ENCODE measurements around the gene PELO. TPM values are rescaled to one million over a fixed set of nuclear protein-coding genes. Genes with fewer than 3 reads are reported as not detected.

Gene PELO
- polyA plus RNA-seq, 4 donors: 27.9 to 34.6 (median 29.9) TPM

DNA sequence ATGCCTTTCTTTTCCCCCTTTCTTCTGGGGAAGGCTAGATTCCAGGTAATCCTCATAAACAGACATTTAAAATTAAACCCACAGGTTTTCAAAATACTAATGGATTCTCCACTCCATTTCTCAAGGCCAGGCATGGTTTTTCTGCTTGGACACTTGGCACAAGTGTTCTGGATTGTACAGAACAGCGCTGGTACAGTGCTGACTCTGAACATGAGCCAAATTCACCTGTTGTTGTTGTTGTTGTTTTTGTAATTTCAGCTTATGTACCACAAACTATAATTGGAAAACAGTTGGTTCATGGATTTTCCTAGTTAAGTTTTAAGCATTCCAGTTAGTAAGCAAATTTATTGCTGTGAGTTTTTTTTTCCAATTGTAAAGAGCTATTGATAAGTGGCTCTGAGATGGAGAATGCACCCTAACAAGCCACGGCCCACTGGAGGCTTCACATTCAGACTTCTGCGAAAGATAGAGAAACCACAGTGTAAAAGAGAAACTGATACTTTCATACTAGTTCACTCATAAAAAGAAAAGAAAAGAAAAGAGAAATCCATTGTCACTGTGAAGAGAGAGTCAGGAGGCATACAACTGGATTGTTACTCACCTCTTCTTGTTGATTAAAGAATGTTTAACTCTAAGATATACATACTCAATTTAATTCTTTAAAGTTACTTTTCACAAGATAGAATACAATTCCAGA is 16.2 kb upstream of the PELO start:
- no peak for DNase-seq (ENCODE audit: low read depth in 4 of 4, low spot score in 3 of 4)

DNA sequence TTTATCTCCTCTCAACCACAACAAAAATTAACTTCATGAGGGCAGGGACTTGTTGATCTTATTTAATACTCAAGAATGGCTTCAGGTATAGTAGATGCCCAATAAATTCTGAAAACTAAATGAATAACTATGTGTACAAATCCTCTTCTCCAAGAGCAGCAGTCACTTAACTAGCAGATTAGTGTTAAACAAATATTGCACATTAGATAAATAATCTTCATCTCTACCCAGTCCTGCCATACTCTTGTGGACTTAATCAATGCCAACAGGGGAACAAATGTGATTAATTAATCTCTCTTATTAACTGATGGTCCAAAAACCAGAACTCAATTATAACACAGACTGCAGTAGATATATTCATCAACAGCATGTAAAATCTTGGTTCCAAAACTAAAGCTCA is 15.0 kb upstream of the PELO start:
- no peak for DNase-seq (ENCODE audit: low read depth in 4 of 4, low spot score in 3 of 4)

- no peak for DNase-seq (ENCODE audit: low read depth in 4 of 4, low spot score in 3 of 4)
These were observed 14.4 kb upstream of the PELO start for GRCh38 chr5:52773342-52773741.

DNA sequence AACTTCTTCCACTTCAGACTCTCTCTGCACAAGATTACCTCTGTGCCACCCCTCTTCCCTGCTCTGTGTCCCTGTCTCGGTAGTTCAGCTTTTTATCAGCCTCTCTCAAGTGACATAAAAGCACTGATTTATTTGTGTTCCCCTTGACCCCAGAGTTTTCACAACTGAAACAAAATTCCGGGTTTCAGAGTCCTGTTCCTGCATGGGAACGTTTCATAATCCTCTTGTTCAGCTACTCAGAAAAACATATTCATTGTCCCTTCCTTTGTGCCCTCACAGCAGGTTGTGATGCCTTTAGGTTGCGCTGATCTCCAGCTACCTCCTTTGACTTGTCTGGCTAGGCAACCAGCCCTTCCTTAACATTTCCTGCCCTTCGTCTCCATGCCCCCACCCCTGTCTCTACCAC is 13.7 kb upstream of the PELO start:
- DNase-seq (ENCODE audit: low read depth in 4 of 4, low spot score in 3 of 4): no peak

GRCh38 chr5:52776116-52776515 is 11.6 kb upstream of the PELO start:
- no peak for DNase-seq (ENCODE audit: low read depth in 4 of 4, low spot score in 3 of 4)

DNA sequence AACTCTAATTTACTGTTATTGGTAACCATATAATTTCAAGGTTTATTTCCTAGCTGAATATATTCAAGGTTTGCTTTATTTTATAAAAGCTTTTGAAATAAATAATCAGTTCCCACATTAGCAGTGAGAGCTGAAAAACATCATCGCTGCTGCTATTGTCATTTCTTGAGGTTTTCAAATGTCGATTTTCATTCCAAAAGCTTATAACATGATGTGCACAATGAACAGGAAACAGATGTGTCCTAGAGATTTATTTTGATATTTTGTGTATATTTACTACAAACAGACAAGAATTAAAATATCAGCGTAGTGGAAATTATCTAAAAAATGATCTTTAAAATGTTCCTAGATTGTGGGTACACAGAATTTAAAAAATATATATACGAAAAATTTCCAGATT is 10.5 kb upstream of the PELO start:
- DNase-seq (ENCODE audit: low read depth in 4 of 4, low spot score in 3 of 4): no peak

DNA sequence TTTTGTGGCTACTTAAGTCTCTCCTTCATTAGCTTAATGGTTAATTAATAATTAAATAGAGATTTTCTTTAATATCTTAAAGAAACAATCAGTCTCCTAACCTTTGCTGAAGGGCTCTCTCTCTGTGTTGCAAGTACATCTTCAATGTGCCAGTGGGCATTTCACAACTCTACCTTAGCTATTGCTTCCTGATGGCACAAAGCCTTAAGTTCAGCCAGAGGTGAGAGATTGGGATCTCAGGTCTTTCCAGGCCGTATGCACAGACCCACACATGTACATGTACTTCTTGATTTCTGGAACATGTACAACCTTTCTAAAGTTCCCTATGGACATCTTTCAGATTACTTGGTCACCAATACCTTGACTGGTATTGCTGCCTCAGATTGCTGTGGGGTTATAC is 8.9 kb upstream of the PELO start:
- DNase-seq (ENCODE audit: low read depth in 4 of 4, low spot score in 3 of 4): no peak

DNA sequence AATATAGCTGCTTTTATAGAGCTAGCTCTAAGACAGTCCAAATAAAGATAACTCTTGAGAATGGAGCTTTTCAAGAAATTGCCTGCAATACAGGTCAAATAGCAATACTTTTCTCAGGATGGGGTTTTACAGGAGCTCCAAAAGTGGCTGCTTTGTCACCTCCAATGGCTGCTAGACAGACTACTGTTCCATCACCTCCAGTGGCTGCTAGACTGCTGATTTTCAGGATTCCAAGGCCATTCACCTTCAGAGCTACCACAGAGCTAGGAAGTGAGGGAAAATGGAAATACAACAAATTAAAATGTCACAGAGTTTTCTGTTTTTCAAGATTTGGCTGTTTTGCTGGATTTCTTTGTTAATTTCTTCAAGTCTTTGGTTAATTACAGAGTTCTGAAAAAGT is 8.5 kb upstream of the PELO start:
- DNase-seq (ENCODE audit: low read depth in 4 of 4, low spot score in 3 of 4): no peak

GRCh38 chr5:52783226-52783959 is 4.3 kb upstream of the PELO start:
- DNase-seq (ENCODE audit: low read depth in 4 of 4, low spot score in 3 of 4): no peak

DNA sequence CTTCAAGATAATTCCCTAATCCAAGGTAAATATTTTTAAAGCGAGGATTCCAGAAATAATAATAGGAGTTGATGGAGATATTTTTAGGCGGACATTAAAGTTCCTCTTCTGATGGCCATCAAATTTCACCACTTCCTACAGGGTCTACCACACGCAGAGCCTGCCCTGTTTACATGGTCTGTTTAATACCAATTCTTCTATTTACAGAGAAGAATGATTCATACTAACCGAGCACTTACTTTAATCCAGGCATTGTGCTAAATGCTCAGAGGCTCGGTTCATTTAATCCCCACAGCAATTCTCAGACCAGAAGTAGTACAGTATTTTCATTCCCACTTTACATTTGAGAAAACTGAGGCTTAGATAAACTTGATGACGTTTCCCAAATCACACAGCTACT is 3.0 kb upstream of the PELO start:
- no peak for DNase-seq (ENCODE audit: low read depth in 4 of 4, low spot score in 3 of 4)

- no peak for DNase-seq (ENCODE audit: low read depth in 4 of 4, low spot score in 3 of 4)
These were observed 1.3 kb upstream of the PELO start for GRCh38 chr5:52786391-52786790.

- no peak for DNase-seq (ENCODE audit: low read depth in 4 of 4, low spot score in 3 of 4)
These were observed 642 bp upstream of the PELO start for GRCh38 chr5:52786949-52787599.

DNA sequence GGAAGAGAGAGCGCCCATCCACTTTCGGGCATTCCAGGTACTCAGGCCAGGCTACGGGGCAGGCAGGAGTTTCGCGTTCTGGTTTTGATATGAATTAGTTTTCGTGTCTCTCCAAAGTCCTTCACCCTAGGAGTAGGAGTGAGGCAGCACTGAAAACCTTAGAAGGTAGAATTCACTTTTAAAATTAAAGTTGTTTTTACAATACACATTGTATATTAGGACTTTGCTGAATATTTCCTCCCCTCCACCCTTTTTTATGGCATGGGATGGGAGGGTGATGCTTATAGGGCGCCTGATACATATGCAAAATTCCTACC is 747 bp downstream of the PELO start:
- DNase-seq (ENCODE audit: low read depth in 4 of 4, low spot score in 3 of 4): no peak

DNA sequence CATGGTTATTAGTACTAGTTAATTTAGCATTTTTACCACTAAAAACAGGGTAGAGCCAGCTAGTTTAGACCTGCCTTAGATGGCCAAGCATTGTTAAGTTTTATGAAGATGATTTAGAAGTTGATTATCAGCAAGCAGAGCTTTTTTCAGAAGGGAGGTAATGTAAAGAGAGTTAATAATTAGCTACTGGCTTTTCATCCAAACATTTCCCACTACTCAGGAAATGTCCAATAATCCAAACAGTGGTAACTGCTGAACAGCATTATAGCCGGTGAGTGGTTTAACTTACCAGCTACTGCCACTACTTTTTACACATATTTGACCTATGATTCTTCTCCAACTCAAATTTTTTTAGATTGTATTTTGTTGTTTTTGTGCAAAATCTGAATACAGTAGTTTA is 1.7 kb downstream of the PELO start:
- DNase-seq (ENCODE audit: low read depth in 4 of 4, low spot score in 3 of 4): no peak

DNA sequence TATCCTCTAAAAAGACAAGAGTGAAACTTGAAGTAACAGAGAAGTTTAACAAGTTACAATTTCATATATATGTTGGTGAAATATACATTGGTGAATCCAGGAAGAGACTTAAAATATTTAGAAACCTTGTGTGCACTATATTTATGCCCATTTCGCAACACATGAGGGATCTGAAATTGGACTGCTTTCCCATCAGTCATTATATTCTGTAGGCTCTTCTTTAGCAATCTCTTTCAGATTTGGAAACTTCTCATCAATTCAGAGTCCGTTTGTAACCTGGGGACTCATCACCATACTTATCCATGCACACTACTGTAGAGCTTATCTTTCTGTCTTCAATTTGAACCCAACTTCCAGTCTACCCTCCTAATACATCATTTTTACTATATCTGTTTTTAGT is 2.1 kb downstream of the PELO start:
- no peak for DNase-seq (ENCODE audit: low read depth in 4 of 4, low spot score in 3 of 4)

DNA sequence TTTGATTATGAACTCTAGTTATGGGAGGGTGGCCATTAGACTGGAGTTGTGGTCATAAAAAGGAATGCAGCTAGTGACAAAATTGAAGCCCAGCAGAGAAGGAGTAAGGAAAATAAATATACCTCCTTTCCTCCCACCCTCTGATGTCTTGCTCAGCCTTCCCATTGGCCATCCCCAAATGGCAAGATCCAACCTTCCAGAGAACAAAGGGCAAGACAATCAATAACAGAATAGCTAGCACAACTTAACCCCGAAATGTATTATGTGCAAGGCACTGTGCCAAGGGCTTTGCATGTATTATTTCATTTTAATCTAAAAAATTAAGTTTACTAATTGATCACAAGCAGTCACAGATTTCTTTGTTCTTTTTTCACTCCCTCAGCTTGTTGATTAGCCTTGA is 3.6 kb downstream of the PELO start:
- DNase-seq (ENCODE audit: low read depth in 4 of 4, low spot score in 3 of 4): no peak

GRCh38 chr5:52794519-52794918 is 6.8 kb downstream of the PELO start:
- DNase-seq (ENCODE audit: low read depth in 4 of 4, low spot score in 3 of 4): no peak

DNA sequence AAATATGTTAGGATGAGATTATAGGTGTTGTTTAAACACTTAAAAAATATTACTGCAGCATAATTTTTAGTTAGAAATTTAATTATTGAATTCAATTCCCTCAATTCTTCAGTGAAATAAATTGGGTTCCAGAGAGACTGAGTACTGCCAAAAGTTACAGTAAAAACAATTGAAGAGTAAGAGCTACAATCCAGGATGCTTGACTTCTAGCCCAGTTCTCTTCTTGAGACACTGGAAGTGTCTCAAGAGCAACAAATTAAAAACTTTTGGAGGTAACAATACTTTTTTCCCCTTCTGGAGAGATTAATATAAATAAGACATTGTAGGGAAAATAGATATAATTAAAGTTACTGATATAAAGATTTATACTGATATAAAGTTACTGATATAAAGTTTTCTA is 8.3 kb downstream of the PELO start:
- no peak for DNase-seq (ENCODE audit: low read depth in 4 of 4, low spot score in 3 of 4)

DNA sequence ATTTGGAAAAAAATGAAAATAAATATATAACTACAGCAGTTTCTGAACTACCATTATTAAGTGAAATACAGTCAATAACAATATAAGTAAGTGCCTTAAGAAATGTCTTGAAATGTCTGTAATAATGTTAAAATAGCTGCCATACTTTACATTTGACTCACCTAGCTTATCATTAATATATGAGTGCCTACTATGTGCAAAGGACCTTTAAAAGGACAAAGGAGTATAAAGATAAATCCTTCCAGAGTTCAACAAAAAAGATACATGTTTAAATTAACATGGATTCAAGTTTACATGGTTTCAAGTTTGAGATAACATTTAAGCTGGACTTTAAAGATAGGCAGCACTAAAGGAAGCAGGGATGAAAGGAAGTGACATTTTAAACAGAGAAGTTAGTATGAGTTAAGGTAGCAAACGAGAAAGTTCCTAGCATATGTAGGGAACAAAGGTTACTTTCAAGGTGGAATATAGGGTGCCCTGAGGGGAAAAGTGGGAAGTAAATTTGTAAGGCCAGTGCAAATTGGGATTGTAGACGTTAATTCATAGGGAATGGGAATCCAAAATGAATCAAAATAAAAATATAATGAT is 8.9 kb downstream of the PELO start:
- no peak for DNase-seq (ENCODE audit: low read depth in 4 of 4, low spot score in 3 of 4)

GRCh38 chr5:52798938-52799337 is 11.2 kb downstream of the PELO start:
- DNase-seq (ENCODE audit: low read depth in 4 of 4, low spot score in 3 of 4): no peak

DNA sequence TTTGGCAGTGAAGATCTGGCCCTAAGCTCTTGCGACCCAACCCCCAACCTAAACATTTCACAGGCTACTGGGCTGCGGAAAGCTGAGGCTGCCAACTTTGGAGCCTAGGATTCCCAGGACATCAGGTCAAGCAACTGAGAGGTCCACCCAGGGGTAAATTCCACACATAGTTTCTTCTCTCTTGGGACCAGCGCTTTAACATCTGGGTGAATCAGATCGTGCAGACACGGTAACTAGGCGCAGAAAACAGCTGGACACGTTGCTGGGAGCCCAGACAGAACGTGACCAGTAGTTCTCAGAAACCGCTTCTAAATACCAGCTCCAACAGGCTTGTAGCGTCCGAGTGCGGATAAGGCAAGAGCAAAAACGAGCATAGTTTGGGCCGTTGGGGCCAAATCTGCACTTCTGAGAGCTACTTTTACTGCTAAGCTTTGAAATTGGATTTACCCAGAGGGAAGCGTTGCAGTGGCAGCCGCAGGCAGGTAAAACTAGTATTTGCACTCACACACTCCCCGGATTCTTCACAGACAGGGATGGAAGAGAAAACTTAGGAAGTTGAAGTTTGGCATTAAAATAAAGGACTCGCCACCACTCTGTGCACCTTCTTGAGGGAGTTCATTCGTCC is 11.8 kb downstream of the PELO start:
- DNase-seq (ENCODE audit: low read depth in 4 of 4, low spot score in 3 of 4): no peak

Measured in right renal pelvis (tissue), 4 donors.